Common myeloid progenitor, CD34-positive (primary cell): Measurements from ENCODE around the gene PNPLA2.

Experiments
- CTCF ChIA-PET: fragments of 350-600 bp; sonication (Branson Sonifier 250); formaldehyde crosslinking; loops from one replicate; lab custom pipeline; 2021; ENCODE audit warnings: antibody characterized with exemption; lab: Charles Lee
- POLR2A ChIA-PET: fragments of 350-600 bp; sonication (Branson Sonifier 250); formaldehyde crosslinking; loops from one replicate; lab custom pipeline; 2021; ENCODE audit warnings: antibody characterized with exemption; lab: Charles Lee
- DNase-seq, 3 donors: peaks; one replicate each; pipeline versions ENCODE4 v3.0.0 to v3.0.0-alpha.2; 2013
- H3K27ac ChIP-seq, 2 experiments: 1 replicate in 1 of 2; 2 replicates in 1 of 2; pipeline ENCODE4 v1.7.0; 2013; ENCODE audit warnings: inconsistent platforms in 2 of 2, low read length in 2 of 2, mild to moderate bottlenecking in 2 of 2, low read depth in 1 of 2, moderate library complexity in 1 of 2; ENCODE audit not compliant: severe bottlenecking in 2 of 2, insufficient read depth in 1 of 2, poor library complexity in 1 of 2
- H3K27me3 ChIP-seq, 5 experiments: replicated peaks in 2 of 5; 1 replicate in 3 of 5; 2 replicates in 2 of 5; pipeline versions ENCODE4 v1.6.1 to v1.7.0; 2013; ENCODE audit warnings: low read length in 4 of 5, mild to moderate bottlenecking in 2 of 5, moderate library complexity in 2 of 5, inconsistent platforms in 1 of 5; ENCODE audit not compliant: insufficient read depth in 5 of 5, control insufficient read depth in 4 of 5
- H3K36me3 ChIP-seq, 4 experiments: 1 replicate in 2 of 4; 2 replicates in 2 of 4; pipeline versions ENCODE4 v1.6.1 to v1.7.0; 2013; ENCODE audit warnings: low read length in 3 of 4, control low read depth in 1 of 4, mild to moderate bottlenecking in 1 of 4; ENCODE audit not compliant: control insufficient read depth in 4 of 4, insufficient read depth in 4 of 4
- H3K4me1 ChIP-seq, 4 experiments: 1 replicate in 3 of 4; 2 replicates in 1 of 4; pipeline versions ENCODE4 v1.6.1 to v1.7.1; 2013; ENCODE audit warnings: low read length in 3 of 4, mild to moderate bottlenecking in 3 of 4, control low read depth in 1 of 4, inconsistent platforms in 1 of 4, moderate library complexity in 1 of 4; ENCODE audit not compliant: control insufficient read depth in 4 of 4, insufficient read depth in 4 of 4; ENCODE audit errors: control extremely low read depth in 1 of 4
- H3K4me3 ChIP-seq, 7 experiments: 1 replicate in 4 of 7; 2 replicates in 3 of 7; pipeline versions ENCODE4 v1.5.1 to v1.7.0; 2013; ENCODE audit warnings: mild to moderate bottlenecking in 7 of 7, low read length in 6 of 7, moderate library complexity in 6 of 7, inconsistent platforms in 2 of 7, low read depth in 2 of 7, control low read depth in 1 of 7; ENCODE audit not compliant: insufficient read depth in 4 of 7, control insufficient read depth in 1 of 7; ENCODE audit errors: extremely low read depth in 1 of 7
- H3K9me3 ChIP-seq, 5 experiments: 1 replicate in 4 of 5; 2 replicates in 1 of 5; pipeline versions ENCODE4 v1.6.1 to v1.7.1; 2013; ENCODE audit warnings: low read length in 4 of 5, mild to moderate bottlenecking in 2 of 5, inconsistent platforms in 1 of 5, low read depth in 1 of 5, moderate library complexity in 1 of 5; ENCODE audit not compliant: control insufficient read depth in 4 of 5, insufficient read depth in 2 of 5; ENCODE audit errors: control extremely low read depth in 1 of 5
- WGBS: methylation state at CpG from one replicate; pipeline ENCODE4 v1.1.5; 2013; ENCODE audit not compliant: insufficient coverage; 5-methylcytosine and 5-hydroxymethylcytosine counted together

The PNPLA2 gene

GRCh38 chr11:863910-864827 is 45.5 kb downstream of the PNPLA2 start:
- Histone ChIP-seq H3K36me3 (peaks cover 0 to 16% (median 8%) of the 10 kb centered on the region in 4 experiments), H3K9me3 (no peaks in the 10 kb centered on the region), H3K4me3 (no peak overlapping the region), H3K27me3 (no peaks in the 10 kb centered on the region), H3K4me1 (peaks cover 0 to 7% (median 4%) of the 10 kb centered on the region in 4 experiments), H3K27ac (no peak overlapping the region)
- ChIA-PET POLR2A (no interaction called here), CTCF (no interaction called here)
- DNase-seq, result no peak
- WGBS, result 96% methylated on average over 20 of the region's 31 CpGs

DNA sequence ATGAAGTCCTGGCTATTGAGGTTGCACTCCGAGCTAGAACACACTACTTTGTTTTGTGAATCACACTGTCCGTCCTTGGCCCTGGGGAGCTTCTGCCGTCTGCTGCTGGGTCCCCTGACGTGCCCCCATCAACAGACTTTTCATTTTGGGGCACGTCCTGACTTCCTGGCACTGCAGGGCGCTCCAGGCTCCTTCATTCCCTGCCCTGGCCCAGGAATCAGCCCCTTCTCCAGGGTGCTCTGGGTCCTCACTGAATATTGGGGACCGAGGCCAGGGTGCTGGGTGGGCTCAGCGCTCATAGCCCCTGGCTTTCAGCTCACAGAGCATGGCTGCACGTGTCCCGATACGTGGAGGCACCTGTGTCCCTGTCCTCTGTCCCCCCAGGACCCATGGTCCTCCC is 46.2 kb downstream of the PNPLA2 start:
- Histone ChIP-seq H3K27me3 (no peaks in the 10 kb centered on the region), H3K27ac (no peak overlapping the region), H3K9me3 (no peaks in the 10 kb centered on the region), H3K4me3 (no peak overlapping the region), H3K36me3 (peaks cover 0 to 20% (median 8%) of the 10 kb centered on the region in 4 experiments), H3K4me1 (peaks cover 0 to under 1% (median under 1%) of the 10 kb centered on the region in 4 experiments)
- CTCF ChIA-PET, result no interaction called here
- POLR2A ChIA-PET, result no interaction called here
- 90% methylated on average over 8 of the region's 11 CpGs for WGBS
- no peak for DNase-seq

- peaks cover 0 to 22% (median 8%) of the 10 kb centered on the region in 4 experiments for H3K36me3 ChIP-seq
- no peak overlapping the region for H3K27ac ChIP-seq
- no peaks in the 10 kb centered on the region for H3K9me3 ChIP-seq
- DNase-seq, result no peak
- no peaks in the 10 kb centered on the region for H3K27me3 ChIP-seq
- CTCF ChIA-PET, result no interaction called here
- POLR2A ChIA-PET, result no interaction called here
- H3K4me3 ChIP-seq, result no peak overlapping the region
- 93% methylated on average over 39 of the region's 41 CpGs for WGBS
- no peaks in the 10 kb centered on the region for H3K4me1 ChIP-seq
These were observed 47.0 kb downstream of the PNPLA2 start for GRCh38 chr11:865462-866430.

DNA sequence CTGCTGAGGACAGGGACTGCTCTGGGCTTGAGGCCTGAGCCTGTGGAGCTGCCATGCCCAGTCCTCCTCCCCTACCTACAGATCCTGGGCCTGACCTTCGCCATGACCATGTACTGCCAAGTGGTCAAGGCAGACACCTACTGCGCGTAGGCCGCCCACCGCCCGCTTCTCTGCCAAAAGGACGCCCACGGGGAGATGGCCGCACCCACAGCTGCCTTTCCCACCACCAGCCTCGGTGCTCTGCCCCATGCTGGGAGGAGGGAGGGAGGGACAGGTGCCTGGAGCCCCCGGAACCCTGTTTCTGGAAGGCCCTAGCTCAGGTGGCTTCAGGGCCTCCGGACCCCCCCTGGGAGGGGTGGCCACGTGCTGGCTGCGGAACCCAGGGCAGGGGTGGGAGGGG is 47.8 kb downstream of the PNPLA2 start:
- POLR2A ChIA-PET, result no interaction called here
- DNase-seq, result no peak
- Histone ChIP-seq H3K9me3 (no peaks in the 10 kb centered on the region), H3K27ac (no peak overlapping the region), H3K4me1 (no peaks in the 10 kb centered on the region), H3K4me3 (no peak overlapping the region), H3K36me3 (peaks cover 0 to 22% (median 9%) of the 10 kb centered on the region in 4 experiments), H3K27me3 (no peaks in the 10 kb centered on the region)
- CTCF ChIA-PET, result no interaction called here
- WGBS, result 96% methylated on average over 11 of the region's 14 CpGs

GRCh38 chr11:867856-868358 is 49.2 kb downstream of the PNPLA2 start:
- DNase-seq, result no peak
- H3K27ac ChIP-seq, result no peak overlapping the region
- H3K9me3 ChIP-seq, result no peaks in the 10 kb centered on the region
- H3K4me1 ChIP-seq, result no peaks in the 10 kb centered on the region
- ChIA-PET CTCF (no interaction called here), POLR2A (no interaction called here)
- H3K27me3 ChIP-seq, result no peaks in the 10 kb centered on the region
- H3K36me3 ChIP-seq, result peaks cover 0 to 25% (median 12%) of the 10 kb centered on the region in 4 experiments
- no peak overlapping the region for H3K4me3 ChIP-seq
- 93% methylated on average over 6 of the region's 8 CpGs for WGBS

DNA sequence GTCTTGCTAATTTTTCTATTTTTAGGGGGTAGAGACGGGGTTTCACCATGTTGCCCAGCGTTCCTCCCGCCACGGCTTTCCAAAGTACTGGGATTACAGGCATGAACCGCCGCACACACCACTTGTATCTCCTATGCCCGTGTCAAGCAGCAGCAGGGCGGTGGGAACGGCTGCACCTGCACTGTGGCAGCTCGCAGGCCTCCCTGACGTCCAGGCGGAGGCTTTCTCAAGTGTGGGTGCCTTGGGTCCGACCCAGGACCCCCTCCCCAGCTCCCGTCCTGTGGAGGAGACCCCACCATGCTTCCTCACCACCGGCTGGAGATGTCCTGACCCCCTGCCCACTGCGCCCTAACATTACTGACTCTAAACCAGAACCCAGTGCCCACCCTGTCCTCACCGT is 49.7 kb downstream of the PNPLA2 start:
- POLR2A ChIA-PET, result no interaction called here
- no peak for DNase-seq
- Histone ChIP-seq H3K27ac (no peak overlapping the region), H3K9me3 (no peaks in the 10 kb centered on the region), H3K27me3 (no peaks in the 10 kb centered on the region), H3K4me3 (no peak overlapping the region), H3K36me3 (peaks cover 0 to 25% (median 12%) of the 10 kb centered on the region in 4 experiments), H3K4me1 (no peaks in the 10 kb centered on the region)
- CTCF ChIA-PET, result no interaction called here
- WGBS, result 94% methylated on average over 16 of the region's 17 CpGs
